Fibroblast of mammary gland (primary cell): Measurements from ENCODE around the gene RTL3.

Experiments
- DNase-seq: peaks from one replicate; pipeline ENCODE4 v3.0.0-alpha.2; 2010; ENCODE audit warnings: low read depth
- H3K4me3 ChIP-seq: 2 replicates; pipeline ENCODE4 v1.5.1; 2011; ENCODE audit warnings: low read depth, mild to moderate bottlenecking, low read length, moderate library complexity; ENCODE audit not compliant: control insufficient read depth
- CTCF ChIP-seq: conservative IDR thresholded peaks from 2 replicates; pipeline ENCODE4 v1.5.1; 2011; ENCODE audit warnings: low read depth, low read length, inconsistent platforms; ENCODE audit not compliant: control insufficient read depth, insufficient read depth

The RTL3 gene

GRCh38 chrX:78687586-78687985, 28.5 kb upstream of the RTL3 start:
- no peak for TF ChIP-seq CTCF
- DNase-seq, result no peak
- H3K4me3 ChIP-seq, result no peak overlapping the region

- no peak overlapping the region for H3K4me3 ChIP-seq
- no peak for TF ChIP-seq CTCF
- peak; percentile 51 for DNase-seq
Observed at GRCh38 chrX:78673246-78673645, 14.1 kb upstream of the RTL3 start.

- H3K4me3 ChIP-seq, result no peak overlapping the region
- no peak for TF ChIP-seq CTCF
- DNase-seq, result no peak
Observed at GRCh38 chrX:78665342-78665741, 6.2 kb upstream of the RTL3 start.

GRCh38 chrX:78661836-78662235, 2.7 kb upstream of the RTL3 start:
- no peak for DNase-seq
- TF ChIP-seq CTCF, result no peak
- H3K4me3 ChIP-seq, result no peak overlapping the region

- no peak for TF ChIP-seq CTCF
- H3K4me3 ChIP-seq, result no peak overlapping the region
- no peak for DNase-seq
Observed at GRCh38 chrX:78659955-78660354, 827 bp upstream of the RTL3 start.

GRCh38 chrX:78658414-78658813, 714 bp downstream of the RTL3 start:
- H3K4me3 ChIP-seq, result no peak overlapping the region
- no peak for TF ChIP-seq CTCF
- no peak for DNase-seq

- no peak overlapping the region for H3K4me3 ChIP-seq
- TF ChIP-seq CTCF, result no peak
- no peak for DNase-seq
Observed at GRCh38 chrX:78655642-78656041, 3.5 kb downstream of the RTL3 start.
